Hepatocyte (in vitro differentiated cells): Measurements from ENCODE around the gene STT3A.
A peak's percentile ranks its signal among the peaks of the same experiment; 100 is the strongest.

Source experiments
- EZH2 ChIP-seq: fragments of 200-600 bp; sonication (generic); IDR thresholded peaks from 2 replicates; pipeline ENCODE4 v1.6.1; 2016; ENCODE audit warnings: antibody characterized with exemption, mild to moderate bottlenecking, borderline replicate concordance
- TF ChIP-seq, protein P1 (sequence below): fragments of 200-600 bp; sonication (generic); IDR thresholded peaks from 2 replicates; pipeline ENCODE4 v1.5.1; 2016; ENCODE audit warnings: antibody characterized with exemption, mild to moderate bottlenecking; ENCODE audit not compliant: poor library complexity

DNA sequence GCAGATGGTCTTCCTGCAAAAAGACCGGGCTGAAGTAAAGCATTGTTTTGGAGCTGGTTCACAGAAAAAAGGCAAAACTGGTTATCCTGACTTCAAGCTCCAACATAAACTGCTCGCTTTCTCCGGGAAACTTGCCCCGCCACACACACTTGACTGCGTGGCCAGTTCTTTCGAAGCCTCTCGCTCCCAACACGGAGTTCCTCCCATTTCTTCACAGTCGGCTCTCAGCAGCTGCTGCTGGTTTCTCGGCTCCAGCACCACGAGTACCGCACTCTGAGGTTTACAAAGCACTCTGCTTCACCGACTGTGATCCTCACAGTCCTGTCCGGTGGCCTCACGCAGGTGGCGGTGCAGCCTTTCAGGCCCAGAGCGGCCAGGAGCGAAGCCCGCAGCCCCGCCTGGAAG, 32.6 kb downstream of the STT3A start:
- TF ChIP-seq, protein P1, sequence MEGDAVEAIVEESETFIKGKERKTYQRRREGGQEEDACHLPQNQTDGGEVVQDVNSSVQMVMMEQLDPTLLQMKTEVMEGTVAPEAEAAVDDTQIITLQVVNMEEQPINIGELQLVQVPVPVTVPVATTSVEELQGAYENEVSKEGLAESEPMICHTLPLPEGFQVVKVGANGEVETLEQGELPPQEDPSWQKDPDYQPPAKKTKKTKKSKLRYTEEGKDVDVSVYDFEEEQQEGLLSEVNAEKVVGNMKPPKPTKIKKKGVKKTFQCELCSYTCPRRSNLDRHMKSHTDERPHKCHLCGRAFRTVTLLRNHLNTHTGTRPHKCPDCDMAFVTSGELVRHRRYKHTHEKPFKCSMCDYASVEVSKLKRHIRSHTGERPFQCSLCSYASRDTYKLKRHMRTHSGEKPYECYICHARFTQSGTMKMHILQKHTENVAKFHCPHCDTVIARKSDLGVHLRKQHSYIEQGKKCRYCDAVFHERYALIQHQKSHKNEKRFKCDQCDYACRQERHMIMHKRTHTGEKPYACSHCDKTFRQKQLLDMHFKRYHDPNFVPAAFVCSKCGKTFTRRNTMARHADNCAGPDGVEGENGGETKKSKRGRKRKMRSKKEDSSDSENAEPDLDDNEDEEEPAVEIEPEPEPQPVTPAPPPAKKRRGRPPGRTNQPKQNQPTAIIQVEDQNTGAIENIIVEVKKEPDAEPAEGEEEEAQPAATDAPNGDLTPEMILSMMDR = peak; percentile 16
- no peak for TF ChIP-seq EZH2
